GM18907 (cell line): ENCODE data around the gene POU2F1.
A peak's percentile ranks its signal among the peaks of the same experiment; 100 is the strongest.

Source experiments
- ATAC-seq: cut with Tn5 transposase; IDR thresholded peaks from one replicate; pipeline ENCODE4 v1.9.1; 2021; ENCODE audit warnings: mild to moderate bottlenecking, moderate library complexity; ENCODE audit not compliant: unreplicated experiment

POU2F1 gene

GRCh38 chr1:167413328-167413727 is 192.6 kb downstream of the POU2F1 start:
- no peak for ATAC-seq

GRCh38 chr1:167416506-167416905 is 195.8 kb downstream of the POU2F1 start:
- no peak for ATAC-seq

DNA sequence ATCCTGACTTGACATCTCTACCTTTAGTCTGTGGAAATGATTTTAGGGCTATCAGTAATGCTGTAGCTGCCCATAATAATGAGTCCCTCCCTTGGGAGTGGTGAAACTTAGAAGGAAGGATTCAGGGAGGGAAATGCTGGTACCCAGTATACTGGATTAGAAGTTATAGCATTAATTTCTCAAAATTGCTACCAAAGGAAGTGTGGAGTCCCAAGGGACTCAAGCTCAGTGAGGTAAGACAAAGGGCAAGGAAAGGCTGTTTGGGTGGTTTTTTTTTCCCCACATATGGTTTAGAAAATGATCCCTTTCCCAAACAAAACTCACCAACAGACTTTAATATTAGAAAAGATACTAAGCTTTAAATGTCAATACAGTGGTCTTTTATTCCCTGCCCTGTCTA is 197.7 kb downstream of the POU2F1 start:
- ATAC-seq: no peak

GRCh38 chr1:167419245-167419644 is 198.6 kb downstream of the POU2F1 start:
- no peak for ATAC-seq

GRCh38 chr1:167420510-167420909 is 199.8 kb downstream of the POU2F1 start:
- ATAC-seq: no peak

DNA sequence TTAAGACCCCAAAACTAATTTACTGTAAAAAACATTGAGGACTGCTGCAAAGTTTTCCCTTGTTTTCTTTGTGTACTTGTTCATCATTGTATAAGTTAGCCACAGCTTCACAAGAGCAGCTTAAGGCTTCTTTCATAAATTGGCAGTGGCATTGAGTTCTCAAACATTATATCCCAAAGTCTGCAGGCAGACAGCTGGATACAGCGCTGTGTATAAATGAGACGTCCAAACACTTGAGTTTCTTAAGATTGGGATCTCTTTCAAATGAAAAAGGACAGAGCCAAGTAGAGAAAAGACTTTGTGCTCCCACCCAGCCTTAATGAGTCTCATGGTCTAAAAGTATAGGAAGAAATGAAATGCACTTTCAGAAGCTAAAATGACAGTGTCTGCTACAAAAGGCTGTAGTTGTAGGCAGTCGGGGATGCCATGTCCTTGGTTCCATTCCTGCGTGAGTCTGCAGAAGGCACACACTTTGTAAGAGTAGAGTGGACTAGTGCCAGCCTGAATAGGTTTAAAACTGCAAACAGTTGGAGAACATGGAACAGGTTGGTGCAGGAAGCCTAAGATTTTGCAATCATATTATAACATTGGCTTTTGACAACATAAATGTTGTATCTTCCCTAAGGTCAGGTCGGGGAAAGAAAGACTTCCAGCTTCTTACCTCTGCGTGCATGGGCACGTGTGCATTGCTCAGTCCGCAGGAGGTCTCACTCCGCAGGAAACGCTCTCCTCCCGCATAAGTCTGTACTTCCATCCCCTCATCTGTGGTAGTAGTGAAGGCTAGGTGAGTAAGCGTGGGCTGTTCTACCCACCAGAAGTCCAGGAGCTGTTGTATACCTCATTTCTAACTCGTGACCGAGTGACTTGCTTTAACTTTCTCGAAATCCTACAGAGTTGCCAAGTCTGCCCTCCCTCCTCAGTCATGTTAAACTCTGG is 203.3 kb downstream of the POU2F1 start:
- no peak for ATAC-seq

GRCh38 chr1:167425482-167425881 is 204.8 kb downstream of the POU2F1 start:
- ATAC-seq: no peak

GRCh38 chr1:167426716-167427115 is 206.0 kb downstream of the POU2F1 start:
- no peak for ATAC-seq

DNA sequence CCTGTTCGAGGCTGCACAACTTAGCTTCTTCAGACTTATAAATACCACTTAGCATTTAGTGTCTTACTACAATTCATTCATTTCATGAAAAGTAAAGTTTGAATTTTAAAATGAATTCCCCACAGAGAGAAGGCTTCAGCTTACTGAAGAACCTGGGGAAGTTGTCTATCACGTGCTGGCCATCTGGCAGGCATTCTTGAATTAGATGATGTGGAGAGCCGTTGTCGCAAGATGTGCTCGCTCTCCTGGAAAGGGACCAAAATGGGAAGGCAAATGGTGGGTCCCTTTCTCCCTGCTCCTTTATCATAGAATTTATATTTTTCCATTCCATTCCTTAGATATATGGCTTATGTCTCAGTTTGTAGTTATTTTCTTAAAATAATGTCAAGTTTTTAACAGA is 207.2 kb downstream of the POU2F1 start:
- ATAC-seq: no peak

DNA sequence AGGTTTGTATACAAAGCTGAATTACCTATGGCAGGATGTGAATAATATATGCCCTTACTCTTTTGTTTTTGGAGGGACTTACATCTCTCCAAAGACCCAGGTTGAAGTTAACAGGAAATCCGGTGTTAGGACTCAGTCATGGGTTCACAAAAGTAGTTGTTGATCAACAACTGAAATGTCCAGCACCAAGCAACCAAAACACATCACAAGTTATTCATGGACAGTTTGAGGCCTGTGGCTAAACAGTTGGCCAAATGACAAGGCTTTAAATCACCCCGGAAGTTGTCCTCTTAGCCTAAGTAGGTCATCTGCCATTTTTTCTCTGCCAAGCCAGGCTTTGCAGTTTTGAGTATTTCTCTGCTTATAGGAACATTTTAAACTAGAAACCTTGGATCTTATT is 207.7 kb downstream of the POU2F1 start:
- ATAC-seq: no peak

- peak; percentile 51 for ATAC-seq
These were observed 208.9 kb downstream of the POU2F1 start for GRCh38 chr1:167429612-167430011.

- peak; percentile 47 for ATAC-seq
These were observed 209.6 kb downstream of the POU2F1 start for GRCh38 chr1:167430134-167430848.

DNA sequence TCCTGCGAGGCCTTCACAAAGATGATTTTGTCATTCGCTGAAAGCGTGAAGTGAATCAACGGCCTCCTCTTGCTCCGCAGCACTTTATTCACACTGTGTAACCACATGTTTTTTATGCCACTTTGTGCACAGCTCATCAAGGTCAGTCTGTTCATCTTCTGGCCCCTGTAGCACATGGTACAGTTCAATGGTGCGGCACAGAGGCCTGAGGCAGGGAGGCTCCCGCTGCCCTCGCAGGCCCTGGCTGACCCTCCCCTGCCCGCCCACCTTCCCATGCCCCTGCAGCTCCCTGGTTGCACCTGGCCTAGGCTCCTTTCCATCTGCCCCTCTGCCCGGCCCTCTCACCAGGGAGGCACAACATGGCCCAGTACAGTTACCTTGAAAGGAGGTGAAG is 210.2 kb downstream of the POU2F1 start:
- peak; percentile 14 for ATAC-seq

GRCh38 chr1:167431261-167431908 is 210.7 kb downstream of the POU2F1 start:
- peak; percentile 32 for ATAC-seq

DNA sequence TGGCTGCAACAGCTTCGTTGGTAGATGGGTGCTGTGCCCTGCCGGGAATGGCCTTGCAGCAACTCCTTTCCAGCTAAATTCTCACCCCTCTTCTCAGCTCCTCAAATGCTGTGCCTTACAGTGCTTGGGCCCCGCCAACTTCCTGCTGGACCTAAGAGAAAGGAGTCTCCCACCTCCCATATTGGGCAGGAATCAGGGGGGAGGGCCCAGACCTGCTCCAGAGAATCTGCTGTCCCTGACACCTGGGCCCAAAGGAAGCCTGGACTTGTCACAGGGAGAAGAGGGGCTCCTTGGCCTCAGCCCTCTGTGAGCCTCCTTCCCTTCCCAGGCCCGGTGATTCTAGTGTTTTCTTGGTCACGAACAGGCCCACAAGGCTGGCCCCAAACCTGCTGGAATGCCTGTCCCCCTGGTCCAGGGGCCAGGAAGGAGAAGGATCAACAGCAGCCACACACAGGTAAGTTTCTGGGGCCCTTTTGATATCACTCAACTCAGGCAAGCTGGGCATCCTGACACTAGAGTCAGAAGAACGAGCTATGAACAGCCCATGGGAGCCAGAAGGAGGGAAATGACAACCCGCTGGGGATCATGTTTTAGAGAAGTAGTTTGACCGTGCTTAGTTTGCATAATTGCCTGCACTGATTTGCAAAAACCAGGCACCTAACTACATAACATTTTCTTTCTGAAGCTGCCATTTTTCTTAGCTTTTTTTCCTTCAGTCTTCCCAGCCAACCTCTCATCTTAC is 211.4 kb downstream of the POU2F1 start:
- no peak for ATAC-seq

DNA sequence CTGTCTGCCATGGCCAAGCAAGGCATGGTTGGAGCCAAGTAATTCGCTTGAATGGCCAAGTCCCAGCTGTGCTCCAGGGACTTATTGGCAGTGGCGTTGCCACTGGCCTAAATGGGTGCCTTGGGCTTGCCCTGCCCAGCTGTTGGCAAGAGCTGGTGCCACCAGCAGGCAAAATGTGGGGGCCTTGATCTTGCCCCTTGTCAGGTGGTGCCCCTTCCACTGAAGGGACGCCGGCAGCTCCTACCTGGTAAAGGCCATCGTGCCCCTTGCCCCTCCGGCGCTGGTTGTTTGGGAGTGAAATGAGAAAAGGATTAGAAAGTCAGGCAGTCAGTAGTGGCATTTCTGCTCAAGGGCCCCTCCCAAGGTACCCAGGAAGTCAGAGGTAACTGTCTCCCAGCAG is 212.1 kb downstream of the POU2F1 start:
- ATAC-seq: no peak

DNA sequence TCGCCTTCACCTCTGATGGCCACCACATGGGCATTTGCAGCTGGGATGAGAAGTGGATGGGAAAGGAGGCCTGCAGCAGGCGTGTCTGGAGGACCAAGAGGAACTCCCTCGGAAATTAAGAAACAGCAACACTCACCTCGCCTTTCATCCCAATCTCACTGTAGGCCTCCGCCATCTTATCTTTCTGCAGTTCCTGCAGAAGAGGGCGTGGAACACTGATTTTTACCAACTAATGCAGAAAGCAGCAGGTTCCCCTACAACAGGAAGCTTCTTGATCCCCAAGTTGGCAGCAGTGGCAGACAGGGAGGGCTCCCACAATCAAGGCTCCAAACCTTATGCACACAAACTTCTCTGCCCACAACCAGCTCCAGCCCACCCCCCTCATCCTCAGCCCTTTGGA is 213.2 kb downstream of the POU2F1 start:
- ATAC-seq: no peak

DNA sequence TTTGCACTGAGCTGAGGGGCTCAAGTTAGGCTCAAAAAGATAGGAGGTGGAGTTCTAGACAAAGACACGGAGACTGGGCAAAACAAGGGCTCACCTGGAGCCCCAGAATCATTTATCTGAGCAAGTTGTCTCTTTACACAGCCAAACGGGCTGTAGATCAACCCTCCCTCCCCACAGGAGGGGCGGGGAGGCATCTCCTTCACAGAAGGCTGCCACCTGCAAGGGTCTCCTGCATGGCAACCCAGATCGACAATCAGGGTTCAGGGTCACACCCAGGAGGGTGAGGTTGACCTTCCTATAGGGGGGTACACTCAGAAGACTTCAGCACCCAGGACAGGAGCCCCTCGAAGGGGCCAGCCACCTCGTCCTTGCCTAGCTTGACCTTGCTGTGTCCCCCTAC is 213.6 kb downstream of the POU2F1 start:
- no peak for ATAC-seq

DNA sequence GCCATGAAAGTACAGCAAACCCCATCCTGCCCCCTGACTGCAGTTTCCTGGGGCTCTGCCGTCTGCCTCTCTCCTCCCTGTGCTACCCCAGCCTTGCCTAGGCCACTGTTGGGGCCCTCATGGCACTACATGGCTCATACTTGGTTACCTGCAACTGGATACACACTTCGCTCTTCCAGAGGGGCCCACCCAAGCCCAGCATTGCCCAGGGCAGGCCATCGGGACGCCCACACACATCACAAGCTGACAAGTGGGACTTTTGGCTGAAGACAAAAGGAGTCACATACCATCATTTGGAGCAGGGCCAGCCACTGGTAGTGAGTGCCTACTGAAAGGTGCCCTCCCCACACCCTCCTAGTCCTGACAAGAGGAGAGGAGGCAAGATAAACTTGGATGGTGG is 214.8 kb downstream of the POU2F1 start:
- ATAC-seq: no peak

DNA sequence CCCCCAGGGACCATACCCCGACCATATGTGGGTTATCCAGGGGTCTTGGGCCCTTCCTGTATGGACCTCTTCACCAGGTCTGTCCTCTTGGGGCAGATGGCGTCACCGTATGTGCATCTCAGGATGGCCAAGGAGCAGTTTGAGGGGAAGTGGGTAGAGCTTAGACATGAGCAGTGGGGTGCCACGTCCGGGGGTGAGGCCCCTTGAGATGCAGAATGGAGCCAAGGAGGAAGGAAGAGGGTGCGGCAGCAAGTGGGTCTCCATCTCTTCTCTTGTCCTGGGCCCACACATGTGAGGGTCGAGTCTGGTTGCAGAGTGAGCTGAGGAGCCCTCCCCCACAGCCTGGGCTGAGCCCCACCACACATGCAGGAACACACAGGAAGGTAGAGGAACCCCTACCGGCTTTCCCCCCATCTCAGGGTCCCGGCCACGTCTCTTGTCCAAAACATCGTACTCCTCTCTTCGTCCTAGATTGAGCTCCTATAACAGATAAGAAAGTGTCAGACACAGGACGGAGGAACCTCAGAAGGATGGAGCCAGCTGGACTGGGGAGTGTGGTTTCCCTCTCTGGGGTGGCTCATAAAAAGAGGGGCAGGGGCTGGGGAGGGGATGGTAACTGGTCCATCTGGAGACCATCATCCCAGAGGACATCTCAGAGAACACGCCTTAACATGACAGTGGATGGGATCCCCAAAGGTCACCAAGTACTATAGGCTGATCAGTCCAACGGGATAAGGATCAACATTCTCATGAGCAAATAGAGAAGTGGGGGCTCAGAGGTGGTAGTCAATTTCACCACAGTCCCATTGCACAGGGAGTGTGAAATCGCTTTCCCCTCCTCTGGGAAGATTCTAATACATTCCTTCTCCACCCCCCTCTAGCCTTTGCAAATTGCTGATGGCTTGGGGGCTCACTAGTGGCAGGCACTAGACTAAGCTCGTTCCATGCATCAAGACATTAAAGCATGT is 217.8 kb downstream of the POU2F1 start:
- ATAC-seq: no peak
